Psoas muscle (tissue), 8 donors: ENCODE measurements around the gene PRKN. TPM values are rescaled to one million over a fixed set of nuclear protein-coding genes. Genes with fewer than 3 reads are reported as not detected.

ENCODE experiments used
- ATAC-seq, 4 donors: fragments of 200-7000 bp; cut with Tn5 transposase; one replicate each; pipeline ENCODE4 v1.9.1; 2020; ENCODE audit warnings: moderate library complexity in 3 of 4, mild to moderate bottlenecking in 2 of 4
- DNase-seq, 2 donors: peaks; one replicate each; pipeline ENCODE4 v3.0.0-alpha.2; 2020
- H3K27ac ChIP-seq: fragments of 200-600 bp; one replicate; pipeline ENCODE4 v1.8.0; 2022
- H3K27me3 ChIP-seq, 3 donors: fragments of 200-600 bp in 1 of 3; one replicate each; pipeline versions ENCODE4 v1.6.1 to v1.8.0; 2013 to 2022; ENCODE audit warnings: low read length in 2 of 3, mild to moderate bottlenecking in 2 of 3, moderate library complexity in 1 of 3; ENCODE audit not compliant: insufficient read depth in 3 of 3
- H3K36me3 ChIP-seq, 2 donors: fragments of 200-600 bp in 1 of 2; one replicate each; pipeline versions ENCODE4 v1.6.1 to v1.8.0; 2013 to 2022; ENCODE audit warnings: low read depth in 1 of 2, mild to moderate bottlenecking in 1 of 2, moderate library complexity in 1 of 2; ENCODE audit not compliant: insufficient read depth in 1 of 2
- H3K4me1 ChIP-seq: fragments of 200-600 bp; one replicate; pipeline ENCODE4 v1.8.0; 2022
- H3K4me3 ChIP-seq: fragments of 200-600 bp; one replicate; pipeline ENCODE4 v1.8.0; 2022; ENCODE audit warnings: mild to moderate bottlenecking
- H3K9me3 ChIP-seq: fragments of 200-600 bp; one replicate; pipeline ENCODE4 v1.8.0; 2022
- WGBS, 3 donors: extraction: QIAGEN DNeasy Blood & Tissue Kit; methylation state at CpG; one replicate each; pipeline versions ENCODE4 v1.1.6 to v1.1.7; 2013; 5-methylcytosine and 5-hydroxymethylcytosine counted together
- intact Hi-C, 2 donors: fragments of 100-400 bp; cut with DNase I; formaldehyde crosslinking; loops; one replicate each; pipeline versions ENCODE4 v1.11.0 to v1.14.2; 2022
- polyA plus RNA-seq, 3 donors: library from polyadenylated mRNA; stranded (reverse); fragments of 200-250 nt; gene quantifications; one replicate each; pipeline ENCODE4 v1.2.3, GENCODE V29; 2013
- total RNA-seq, 4 donors: library from RNA; stranded (reverse); fragmentation: NEBNext Ultra II Directional in 2 of 4; extraction: Animal tissue kit (Norgen Biotek cat#: 25700) in 2 of 4; gene quantifications; one replicate each; pipeline versions ENCODE4 v1.2.1 to v1.2.4, GENCODE V29; 2021 to 2023
- TF ChIP-seq, protein P1 (sequence below): fragments of 200-600 bp; IDR thresholded peaks from one replicate; pipeline ENCODE4 v1.8.0; 2022; ENCODE audit warnings: antibody characterized with exemption
- donor health status: healthy with polysubstance abuse.
- donor health status: DM: no; HTN: no; CAD: no; lungs with moderate emphysema.
- donor health status: Bipolar disorder and iron deficiency.
- donor health status: healthy.
- donor health status: DM: yes; HTN: yes; CAD: no.
- donor health status: DM: no; HTN: no; CAD: no.
- donor health status: DM: no; HTN: no; CAD: no.
- donor health status: DM: yes; HTN: yes; CAD: no.

PRKN gene
- total and polyA plus RNA-seq, 7 donors, result 1.5 to 19.5 (median 11.7) TPM

DNA sequence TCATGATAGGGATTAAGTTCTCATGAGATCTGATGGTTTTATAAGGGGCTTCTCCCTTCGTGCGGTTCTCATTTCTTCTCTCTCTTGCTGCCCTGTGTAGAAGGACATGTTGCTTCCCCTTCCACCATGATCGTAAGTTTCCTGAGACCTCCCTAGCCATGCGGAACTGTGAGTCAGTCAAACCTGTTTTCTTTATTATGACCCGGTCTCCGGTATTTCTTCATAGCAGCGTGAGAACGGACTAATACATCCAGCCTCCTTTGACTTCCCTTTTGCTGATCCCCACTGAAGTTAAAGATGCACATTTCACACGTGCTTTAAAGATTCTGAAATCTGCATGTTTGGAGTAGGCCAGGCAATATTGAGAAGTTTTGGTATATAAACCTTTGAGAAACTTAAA is 543.1 kb downstream of the PRKN start:
- Histone ChIP-seq H3K27ac (no peak overlapping the region), H3K9me3 (no peaks in the 10 kb centered on the region), H3K36me3 (no peaks in the 10 kb centered on the region), H3K4me1 (peaks cover 14% of the 10 kb centered on the region), H3K4me3 (no peak overlapping the region), H3K27me3 (no peaks in the 10 kb centered on the region)
- DNase-seq, result no peak
- TF ChIP-seq, protein P1, sequence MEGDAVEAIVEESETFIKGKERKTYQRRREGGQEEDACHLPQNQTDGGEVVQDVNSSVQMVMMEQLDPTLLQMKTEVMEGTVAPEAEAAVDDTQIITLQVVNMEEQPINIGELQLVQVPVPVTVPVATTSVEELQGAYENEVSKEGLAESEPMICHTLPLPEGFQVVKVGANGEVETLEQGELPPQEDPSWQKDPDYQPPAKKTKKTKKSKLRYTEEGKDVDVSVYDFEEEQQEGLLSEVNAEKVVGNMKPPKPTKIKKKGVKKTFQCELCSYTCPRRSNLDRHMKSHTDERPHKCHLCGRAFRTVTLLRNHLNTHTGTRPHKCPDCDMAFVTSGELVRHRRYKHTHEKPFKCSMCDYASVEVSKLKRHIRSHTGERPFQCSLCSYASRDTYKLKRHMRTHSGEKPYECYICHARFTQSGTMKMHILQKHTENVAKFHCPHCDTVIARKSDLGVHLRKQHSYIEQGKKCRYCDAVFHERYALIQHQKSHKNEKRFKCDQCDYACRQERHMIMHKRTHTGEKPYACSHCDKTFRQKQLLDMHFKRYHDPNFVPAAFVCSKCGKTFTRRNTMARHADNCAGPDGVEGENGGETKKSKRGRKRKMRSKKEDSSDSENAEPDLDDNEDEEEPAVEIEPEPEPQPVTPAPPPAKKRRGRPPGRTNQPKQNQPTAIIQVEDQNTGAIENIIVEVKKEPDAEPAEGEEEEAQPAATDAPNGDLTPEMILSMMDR, result no peak
- ATAC-seq, result no peak
- 90 to 98% (median 91%) methylated on average over 9 of the region's 9 CpGs for WGBS, 3 donors
- intact Hi-C loops, result no loop called here

DNA sequence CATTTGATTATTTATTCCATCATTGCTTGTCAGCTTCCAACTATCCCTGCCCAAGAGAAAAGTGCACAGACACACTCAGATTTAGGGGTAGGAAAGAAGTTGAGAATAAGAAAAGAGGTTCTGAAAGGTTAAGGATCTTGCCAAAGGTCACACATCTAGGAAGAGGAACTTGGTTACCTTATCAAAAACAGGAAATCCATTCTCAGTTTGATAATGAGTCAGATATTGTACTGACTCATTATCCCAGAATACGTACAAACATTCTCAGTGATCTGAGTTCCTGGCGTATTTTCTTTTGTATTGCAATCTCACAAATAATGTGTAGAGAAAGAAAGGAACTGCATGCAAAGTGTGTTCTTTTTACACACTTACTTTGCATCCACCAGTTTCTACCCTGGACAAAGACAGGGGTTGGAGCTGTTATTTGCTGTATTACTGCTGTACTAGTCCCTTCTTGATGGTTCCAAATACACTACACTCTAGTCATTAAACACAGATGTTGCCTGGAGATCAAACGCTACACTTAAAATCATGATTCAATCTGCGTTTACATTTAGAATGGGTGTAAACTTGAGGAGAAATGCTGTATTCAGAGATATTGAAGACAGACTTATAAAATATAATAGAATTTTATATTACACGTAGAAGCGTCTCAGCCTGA is 545.7 kb downstream of the PRKN start:
- Histone ChIP-seq H3K4me1 (peaks cover 17% of the 10 kb centered on the region), H3K4me3 (no peak overlapping the region), H3K9me3 (no peaks in the 10 kb centered on the region), H3K36me3 (no peaks in the 10 kb centered on the region), H3K27me3 (no peaks in the 10 kb centered on the region), H3K27ac (no peak overlapping the region)
- WGBS, 3 donors, result 75 to 84% (median 82%) methylated on average over 6 of the region's 6 CpGs
- DNase-seq (no peak), ATAC-seq (no peak)
- intact Hi-C loops, result no loop called here
- TF ChIP-seq, protein P1, result no peak

DNA sequence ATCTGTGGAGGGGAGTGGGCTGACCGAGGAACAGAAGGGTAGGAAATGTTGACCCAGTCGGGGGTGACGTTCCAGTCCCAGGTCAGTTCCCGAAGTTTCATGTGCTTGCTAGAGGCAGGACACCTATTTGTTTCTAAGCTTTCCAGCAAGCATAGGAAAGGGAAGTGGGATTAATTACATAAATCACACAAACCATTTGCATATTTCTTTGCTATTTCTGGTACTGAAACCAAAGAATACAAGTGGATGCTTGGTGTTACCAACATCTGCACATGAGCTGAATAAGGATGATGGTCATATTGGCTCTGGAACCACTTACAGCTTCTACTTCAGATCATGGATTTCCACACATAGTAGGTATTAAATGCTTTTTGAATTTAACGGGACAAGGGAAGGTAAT is 546.5 kb downstream of the PRKN start:
- intact Hi-C loops, result no loop called here
- Histone ChIP-seq H3K27me3 (no peaks in the 10 kb centered on the region), H3K27ac (no peak overlapping the region), H3K4me1 (peaks cover 16% of the 10 kb centered on the region), H3K4me3 (no peak overlapping the region), H3K36me3 (no peaks in the 10 kb centered on the region), H3K9me3 (no peaks in the 10 kb centered on the region)
- 79 to 93% (median 91%) methylated on average over 5 of the region's 5 CpGs for WGBS, 3 donors
- TF ChIP-seq, protein P1, result no peak
- ATAC-seq (no peak), DNase-seq (no peak)

DNA sequence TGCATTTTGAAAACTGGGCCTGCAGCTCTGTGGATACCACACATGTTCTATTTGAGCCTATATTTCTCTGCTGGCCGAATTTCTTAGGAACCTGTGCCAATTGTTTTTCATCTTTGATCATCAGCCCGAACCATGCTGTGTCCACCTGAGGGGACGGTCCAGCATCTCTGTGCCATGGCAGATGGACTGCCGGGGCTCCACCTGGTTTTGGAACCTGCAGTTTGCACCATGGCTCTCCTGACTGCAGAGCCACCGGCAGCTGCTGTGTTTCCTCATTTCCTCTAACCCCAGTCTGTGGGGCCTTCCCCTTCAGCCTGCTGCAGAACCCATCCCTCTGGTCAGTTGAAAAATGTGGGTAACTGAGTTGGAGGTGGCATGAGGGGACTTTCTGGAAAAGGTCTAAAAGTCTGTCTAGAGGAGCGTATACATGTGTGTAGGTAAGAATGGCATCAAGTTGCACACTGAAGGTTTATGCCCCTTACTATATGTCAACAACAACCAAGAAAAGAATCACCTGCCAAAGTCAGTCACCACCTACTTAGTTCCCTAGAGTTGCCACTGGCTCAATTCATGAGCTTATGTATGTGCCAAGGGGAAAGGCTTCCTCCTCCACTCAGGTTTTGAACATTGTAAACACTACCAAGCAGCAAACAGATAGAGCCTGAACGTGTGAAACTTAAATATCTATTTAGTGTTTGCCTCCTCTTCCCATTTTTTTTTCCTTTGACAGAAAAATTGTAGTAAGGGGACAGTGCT is 548.2 kb downstream of the PRKN start:
- Histone ChIP-seq H3K36me3 (no peaks in the 10 kb centered on the region), H3K27ac (no peak overlapping the region), H3K9me3 (no peaks in the 10 kb centered on the region), H3K4me1 (peaks cover 16% of the 10 kb centered on the region), H3K4me3 (no peak overlapping the region), H3K27me3 (no peaks in the 10 kb centered on the region)
- no peak for DNase-seq
- TF ChIP-seq, protein P1, result no peak
- intact Hi-C loops, result no loop called here
- 56 to 70% (median 67%) methylated on average over 7 of the region's 7 CpGs for WGBS, 3 donors
- ATAC-seq, result peak in 3 of 4 donors; percentile 44 to 63 (median 54)
